Esophagus muscularis mucosa (tissue), 4 donors: Measurements from ENCODE around the gene HERPUD1. TPM values are rescaled to one million over a fixed set of nuclear protein-coding genes. Genes with fewer than 3 reads are reported as not detected.

ENCODE experiments used
- DNase-seq: peaks from one replicate; pipeline ENCODE4 v3.0.0-alpha.2; 2017; ENCODE audit errors: extremely low spot score
- H3K27ac ChIP-seq, 4 donors: fragments of 200-600 bp; sonication (generic); replicated peaks in 1 of 4; 1 replicate in 3 of 4; 2 replicates in 1 of 4; pipeline ENCODE4 v1.5.1; 2016 to 2019; ENCODE audit warnings: mild to moderate bottlenecking in 1 of 4
- H3K27me3 ChIP-seq, 4 donors: fragments of 200-600 bp; sonication (generic); one replicate each; pipeline versions ENCODE4 v1.5.1 to v1.6.0; 2016 to 2019
- H3K36me3 ChIP-seq, 4 donors: fragments of 200-600 bp; sonication (generic); one replicate each; pipeline ENCODE4 v1.5.1; 2016 to 2019
- H3K4me1 ChIP-seq, 4 donors: fragments of 200-600 bp; sonication (generic); one replicate each; pipeline ENCODE4 v1.5.1; 2016 to 2019
- H3K4me3 ChIP-seq, 4 donors: fragments of 200-600 bp; sonication (generic); 1 replicate in 2 of 4; 2 replicates in 2 of 4; pipeline ENCODE4 v1.5.1; 2016 to 2019; ENCODE audit warnings: mild to moderate bottlenecking in 4 of 4, moderate library complexity in 1 of 4
- H3K9me3 ChIP-seq, 4 donors: fragments of 200-600 bp; sonication (generic); 1 replicate in 3 of 4; 2 replicates in 1 of 4; pipeline ENCODE4 v1.5.1; 2016 to 2019
- EP300 ChIP-seq: sonication (generic); formaldehyde crosslinking; IDR thresholded peaks from one replicate; pipeline ENCODE4 v1.6.1; 2017; ENCODE audit warnings: antibody characterized with exemption
- POLR2A ChIP-seq: fragments of 450-650 bp; IDR thresholded peaks from one replicate; pipeline ENCODE4 v1.6.1; 2017; ENCODE audit warnings: antibody characterized with exemption, moderate library complexity, mild to moderate bottlenecking, low read depth
- POLR2AphosphoS5 ChIP-seq, 2 donors: sonication (generic); formaldehyde crosslinking; IDR thresholded peaks; one replicate each; pipeline ENCODE4 v1.6.1; 2017; ENCODE audit warnings: antibody characterized with exemption in 2 of 2
- WGBS: methylation state at CpG from one replicate; pipeline ENCODE4 v1.1.5; 2018; 5-methylcytosine and 5-hydroxymethylcytosine counted together
- intact Hi-C: fragments of 100-400 bp; cut with DNase I; formaldehyde crosslinking; loops from one replicate; pipeline ENCODE4 v1.15.1; 2023
- total RNA-seq, 4 donors: library from RNA; depleted of rRNA; stranded (reverse); fragments of >200 nt; gene quantifications; one replicate each; pipeline versions ENCODE4 v1.1.0 to v1.2.1, GENCODE V29; 2016
- TF ChIP-seq, protein P1 (sequence below), 3 experiments: fragments of 200-600 bp in 2 of 3; fragments of 450-650 bp in 1 of 3; sonication (generic) in 2 of 3; IDR thresholded peaks; one replicate each; pipeline ENCODE4 v1.5.1; 2017 to 2019; ENCODE audit warnings: antibody characterized with exemption in 3 of 3, mild to moderate bottlenecking in 2 of 3, moderate library complexity in 1 of 3

The HERPUD1 gene
- total RNA-seq, 4 donors from 2014 or later: 64.0 to 99.7 (median 71.5) TPM

GRCh38 chr16:56929639-56930038 lies 2.3 kb upstream of the HERPUD1 start:
- no peak overlapping the region for H3K27ac ChIP-seq
- 100% methylated on average over 4 of the region's 4 CpGs for WGBS
- TF ChIP-seq, protein P1, sequence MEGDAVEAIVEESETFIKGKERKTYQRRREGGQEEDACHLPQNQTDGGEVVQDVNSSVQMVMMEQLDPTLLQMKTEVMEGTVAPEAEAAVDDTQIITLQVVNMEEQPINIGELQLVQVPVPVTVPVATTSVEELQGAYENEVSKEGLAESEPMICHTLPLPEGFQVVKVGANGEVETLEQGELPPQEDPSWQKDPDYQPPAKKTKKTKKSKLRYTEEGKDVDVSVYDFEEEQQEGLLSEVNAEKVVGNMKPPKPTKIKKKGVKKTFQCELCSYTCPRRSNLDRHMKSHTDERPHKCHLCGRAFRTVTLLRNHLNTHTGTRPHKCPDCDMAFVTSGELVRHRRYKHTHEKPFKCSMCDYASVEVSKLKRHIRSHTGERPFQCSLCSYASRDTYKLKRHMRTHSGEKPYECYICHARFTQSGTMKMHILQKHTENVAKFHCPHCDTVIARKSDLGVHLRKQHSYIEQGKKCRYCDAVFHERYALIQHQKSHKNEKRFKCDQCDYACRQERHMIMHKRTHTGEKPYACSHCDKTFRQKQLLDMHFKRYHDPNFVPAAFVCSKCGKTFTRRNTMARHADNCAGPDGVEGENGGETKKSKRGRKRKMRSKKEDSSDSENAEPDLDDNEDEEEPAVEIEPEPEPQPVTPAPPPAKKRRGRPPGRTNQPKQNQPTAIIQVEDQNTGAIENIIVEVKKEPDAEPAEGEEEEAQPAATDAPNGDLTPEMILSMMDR (IDR thresholded peaks at IDR 0.05): no peak
- TF ChIP-seq POLR2A (no peak), EP300 (no peak), POLR2AphosphoS5 (IDR thresholded peaks at IDR 0.05) (no peak)
- peaks cover 0 to under 1% (median 0%) of the 10 kb centered on the region in 4 donors for H3K36me3 ChIP-seq
- peaks cover 19 to 29% (median 24%) of the 10 kb centered on the region in 4 donors for H3K4me1 ChIP-seq
- no peak for DNase-seq
- no peaks in the 10 kb centered on the region for H3K27me3 ChIP-seq
- intact Hi-C loops: loop anchor here (5.0 to 10.0 kb wide), 2 partner anchors 62 to 185 kb away; partner anchors contain the start of gene SLC12A3
- H3K9me3 ChIP-seq: no peaks in the 10 kb centered on the region
- no peak overlapping the region for H3K4me3 ChIP-seq

- peaks cover 30 to 39% (median 34%) of the 10 kb centered on the region in 4 donors for H3K4me1 ChIP-seq
- intact Hi-C loops: loop anchor here (5.0 to 10.0 kb wide), 2 partner anchors 63 to 186 kb away; partner anchors contain the start of gene SLC12A3
- H3K4me3 ChIP-seq: peak overlapping the region in 1 of 4 donors; percentile 79
- H3K9me3 ChIP-seq: no peaks in the 10 kb centered on the region
- H3K27ac ChIP-seq: peak overlapping the region; percentile 97 to 100 (median 98)
- 89% methylated on average over 11 of the region's 15 CpGs for WGBS
- TF ChIP-seq EP300 (no peak), POLR2A (no peak), POLR2AphosphoS5 (IDR thresholded peaks at IDR 0.05) (no peak)
- TF ChIP-seq, protein P1 (IDR thresholded peaks at IDR 0.05): no peak
- H3K27me3 ChIP-seq: no peaks in the 10 kb centered on the region
- DNase-seq: no peak
- peaks cover 1 to 10% (median 5%) of the 10 kb centered on the region in 4 donors for H3K36me3 ChIP-seq
Measured at GRCh38 chr16:56930486-56931270, 1.3 kb upstream of the HERPUD1 start.

- Histone ChIP-seq H3K27me3 (no peaks in the 10 kb centered on the region), H3K9me3 (no peaks in the 10 kb centered on the region), H3K36me3 (peaks cover 8 to 17% (median 12%) of the 10 kb centered on the region in 4 donors), H3K4me3 (peak overlapping the region; percentile 78 to 99 (median 85)), H3K4me1 (peaks cover 36 to 46% (median 41%) of the 10 kb centered on the region in 4 donors), H3K27ac (peak overlapping the region; percentile 97 to 100 (median 98))
- intact Hi-C loops: loop anchor here (5.0 to 10.0 kb wide), 2 partner anchors 64 to 187 kb away; partner anchors contain the start of gene SLC12A3
- TF ChIP-seq POLR2AphosphoS5 (IDR thresholded peaks at IDR 0.05): no peak
- TF ChIP-seq, protein P1 (IDR thresholded peaks at IDR 0.05): no peak
- no peak for TF ChIP-seq POLR2A
- no peak for TF ChIP-seq EP300
- no peak for DNase-seq
- 33% methylated on average over 18 of the region's 25 CpGs for WGBS
Measured at GRCh38 chr16:56931271-56931891, 561 bp upstream of the HERPUD1 start.

DNA sequence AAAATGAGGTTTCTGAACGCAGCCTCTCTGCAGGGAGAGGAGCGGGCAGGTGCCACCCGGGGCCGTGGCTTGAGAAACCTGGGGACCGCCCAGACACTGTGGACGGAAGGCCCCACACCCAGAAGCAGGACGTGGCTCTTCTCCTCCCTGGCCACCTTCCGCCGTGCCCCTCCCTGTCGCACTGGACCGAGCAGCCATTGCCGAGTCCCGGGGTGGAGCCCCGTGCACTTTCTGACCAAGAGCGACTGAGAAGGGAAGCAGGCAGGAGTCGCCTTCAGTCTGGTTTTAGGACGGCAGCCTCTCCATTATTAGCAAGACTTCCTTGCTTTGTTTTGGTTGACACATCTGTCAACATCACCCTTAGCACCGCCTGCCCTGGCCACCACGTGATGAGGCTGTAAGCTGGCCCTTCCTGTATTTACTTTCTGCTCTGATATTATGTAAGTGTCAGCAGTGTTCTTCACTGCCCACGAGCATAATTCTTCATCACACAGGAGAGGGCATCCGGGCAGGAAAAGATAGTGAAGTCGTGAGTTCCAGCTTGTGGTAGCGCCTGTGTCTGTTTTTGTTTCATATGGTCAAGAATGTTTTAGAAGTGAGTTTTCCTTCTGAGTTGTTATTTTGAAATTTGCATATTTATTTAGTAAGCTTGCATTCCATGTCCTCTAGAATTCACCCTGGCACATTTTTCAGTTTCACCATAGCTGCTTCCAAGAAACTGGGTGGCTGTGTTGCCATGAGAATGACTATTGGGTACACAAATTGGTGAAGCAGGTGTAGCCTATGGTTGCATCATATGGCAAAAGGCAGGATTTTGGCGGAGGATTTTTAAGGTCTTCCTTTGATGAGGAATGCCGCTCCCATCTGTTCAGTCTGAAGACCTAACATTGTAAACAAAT lies 1.0 kb downstream of the HERPUD1 start:
- intact Hi-C loops: loop anchor here (5.0 to 10.0 kb wide), 2 partner anchors 66 to 188 kb away; partner anchors contain the start of gene SLC12A3
- peak overlapping the region; percentile 78 to 99 (median 85) for H3K4me3 ChIP-seq
- H3K4me1 ChIP-seq: peaks cover 43 to 61% (median 52%) of the 10 kb centered on the region in 4 donors
- DNase-seq: peak; percentile 95
- peak; percentile 84 to 92 for TF ChIP-seq POLR2AphosphoS5 (IDR thresholded peaks at IDR 0.05)
- TF ChIP-seq, protein P1 (IDR thresholded peaks at IDR 0.05): no peak
- no peaks in the 10 kb centered on the region for H3K27me3 ChIP-seq
- peak overlapping the region; percentile 97 to 100 (median 98) for H3K27ac ChIP-seq
- H3K36me3 ChIP-seq: peaks cover 24 to 33% (median 28%) of the 10 kb centered on the region in 4 donors
- WGBS: 8% methylated on average over 9 of the region's 25 CpGs
- no peaks in the 10 kb centered on the region for H3K9me3 ChIP-seq
